Transverse colon (tissue), 4 donors: ENCODE data around the gene DICER1.

Experiments
- CTCF ChIP-seq, 5 experiments: fragments of 200-600 bp in 3 of 5; fragments of 450-650 bp in 2 of 5; sonication (generic) in 3 of 5; IDR thresholded peaks; 1 replicate in 2 of 5; 2 replicates in 3 of 5; pipeline ENCODE4 v1.5.1; 2016 to 2017; ENCODE audit warnings: antibody characterized with exemption in 5 of 5, inconsistent platforms in 3 of 5, mild to moderate bottlenecking in 2 of 5, moderate library complexity in 1 of 5
- EP300 ChIP-seq: sonication (generic); formaldehyde crosslinking; IDR thresholded peaks from one replicate; pipeline ENCODE4 v1.6.1; 2017; ENCODE audit warnings: antibody characterized with exemption, low read depth
- POLR2A ChIP-seq: fragments of 450-650 bp; IDR thresholded peaks from one replicate; pipeline ENCODE4 v1.6.1; 2016; ENCODE audit warnings: antibody characterized with exemption, mild to moderate bottlenecking, moderate library complexity
- POLR2AphosphoS5 ChIP-seq, 3 donors: sonication (generic); formaldehyde crosslinking; IDR thresholded peaks; one replicate each; pipeline ENCODE4 v1.6.1; 2016; ENCODE audit warnings: antibody characterized with exemption in 3 of 3

DNA sequence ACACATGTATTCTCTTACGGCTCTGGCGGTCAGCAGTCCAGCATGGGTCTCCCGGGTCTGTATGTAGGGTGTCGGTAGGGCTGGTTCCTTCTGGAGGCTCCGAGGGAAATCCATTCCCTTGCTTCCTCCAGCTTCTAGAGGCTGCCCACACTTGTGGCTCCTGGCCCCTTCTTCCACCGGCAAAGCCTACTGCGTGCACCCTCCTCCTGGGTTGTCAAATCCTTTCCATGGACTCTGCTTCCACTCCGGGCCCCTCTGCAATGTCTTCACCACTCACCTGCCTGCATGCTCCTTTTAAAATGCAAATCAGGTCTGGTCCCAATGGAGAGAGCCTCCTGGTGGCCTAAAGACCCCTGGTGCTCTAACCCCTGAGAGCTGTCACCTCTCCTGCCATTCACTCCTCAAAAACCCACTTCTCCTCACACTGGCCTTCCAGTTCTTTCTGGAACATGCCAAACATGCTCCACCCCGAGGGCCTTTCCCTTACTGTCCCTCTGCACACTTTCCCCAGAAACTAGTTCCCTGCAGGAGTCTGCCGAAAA is 108.5 kb downstream of the DICER1 start:
- TF ChIP-seq POLR2A (no peak), CTCF (IDR thresholded peaks at IDR 0.05) (no peak), POLR2AphosphoS5 (IDR thresholded peaks at IDR 0.05) (no peak), EP300 (no peak)
